GM23248 (cell line): ENCODE results near the gene UBN2.

Experiments
- EZH2 ChIP-seq: fragments of 200-600 bp; sonication (generic); IDR thresholded peaks from 2 replicates; pipeline ENCODE4 v1.6.1; 2018; ENCODE audit warnings: antibody characterized with exemption, mild to moderate bottlenecking; ENCODE audit not compliant: insufficient read depth, poor library complexity, severe bottlenecking
- EZH2phosphoT487 ChIP-seq: fragments of 200-600 bp; sonication (generic); IDR thresholded peaks from 2 replicates; pipeline ENCODE4 v1.6.1; 2018; ENCODE audit warnings: antibody characterized with exemption, moderate library complexity, mild to moderate bottlenecking, low read depth; ENCODE audit not compliant: insufficient read depth

DNA sequence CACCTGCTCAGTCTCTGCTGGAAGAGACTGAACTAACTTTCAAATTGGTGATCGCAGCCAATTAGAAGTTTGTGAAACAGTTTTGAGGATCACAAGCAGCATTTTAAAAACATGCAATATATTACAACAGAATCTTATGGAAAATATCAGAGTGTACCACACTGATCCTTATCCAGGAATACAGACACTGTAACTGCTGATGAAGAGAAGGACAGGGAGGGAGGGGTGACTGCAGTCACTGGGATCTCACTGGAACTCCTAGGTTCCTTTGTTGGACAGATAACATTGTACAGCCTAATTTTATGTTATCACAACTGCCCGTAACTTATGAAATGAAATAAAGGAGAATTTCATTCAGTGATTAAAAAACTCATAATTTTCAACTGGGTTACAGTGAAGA, 6.8 kb upstream of the UBN2 start:
- TF ChIP-seq EZH2, result no peak
- no peak for TF ChIP-seq EZH2phosphoT487
